ENCODE data around the gene SPRR1B. TPM values are rescaled to one million over a fixed set of nuclear protein-coding genes. Genes with fewer than 3 reads are reported as not detected.

Gene SPRR1B
- total and polyA plus RNA-seq, 2 of the 13 experiments (the other 11 are each of a cell fraction or from before 2014, with no cell fraction given), result not detected

GRCh38 chr1:153057375-153057774 is 26.4 kb downstream of the SPRR1B start, which contains the start of gene SPRR2A:
TSS of gene SPRR2A (minus strand) at chr1:153057512. CDS start at chr1:153056735, 777 bp downstream.
- no peaks in the 10 kb centered on the region for H3K9me3 ChIP-seq (ENCODE audit: low read length)
- no peak within 1 kb of the TSS for H3K4me2 ChIP-seq (ENCODE audit: low read depth, low read length)
- H3K9ac ChIP-seq (ENCODE audit: insufficient read depth, low read depth, low read length), result no peak within 1 kb of the TSS
- ChIA-PET CTCF (ENCODE audit: low intra/inter-chr PET ratio, low total read pairs) (no interaction called here), POLR2A (no interaction called here)
- H3K27me3 ChIP-seq (ENCODE audit: control insufficient read depth in 1 of 2, insufficient read depth in 2 of 2, low read length in 2 of 2), result no peaks in the 10 kb centered on the region
- TF ChIP-seq ZNF256 (CRISPR knock-in tag; conservative IDR thresholded peaks at IDR 0.05) (no peak), IRF9 (CRISPR knock-in tag; IDR thresholded peaks at IDR 0.05; ENCODE audit: borderline replicate concordance) (no peak), ZNF746 (CRISPR knock-in tag; IDR thresholded peaks at IDR 0.05) (no peak), RNF219 (CRISPR knock-in tag; IDR thresholded peaks at IDR 0.05) (no peak), HDAC1 (CRISPR knock-in tag; IDR thresholded peaks at IDR 0.05) (no peak), FOXK1 (CRISPR knock-in tag; IDR thresholded peaks at IDR 0.05; ENCODE audit: borderline replicate concordance, low read depth) (no peak), TFAP4 (IDR thresholded peaks at IDR 0.05; ENCODE audit: borderline replicate concordance, low read depth) (no peak), ZNF816 (CRISPR knock-in tag; IDR thresholded peaks at IDR 0.05; ENCODE audit: borderline replicate concordance) (no peak), SATB2 (CRISPR knock-in tag; IDR thresholded peaks at IDR 0.05) (no peak), ZNF768 (CRISPR knock-in tag; IDR thresholded peaks at IDR 0.05) (no peak), ZBTB43 (CRISPR knock-in tag; conservative IDR thresholded peaks at IDR 0.05) (no peak), MIER2 (CRISPR knock-in tag; IDR thresholded peaks at IDR 0.05) (no peak), ZMYM3 (CRISPR knock-in tag; IDR thresholded peaks at IDR 0.05) (no peak), POLR2AphosphoS2 (IDR thresholded peaks at IDR 0.05; ENCODE audit: low read depth, low read length) (no peak)
- 0% methylated on average over 2 of the region's 2 CpGs for WGBS (ENCODE audit: low lambda C conversion rate)
- FAIRE-seq (no peak), ATAC-seq (no peak), DNase-seq (ENCODE audit: low spot score) (no peak)
- H2AFZ ChIP-seq (ENCODE audit: low read length), result no peak within 1 kb of the TSS
- H3K27ac ChIP-seq (ENCODE audit: extremely low read length, insufficient read depth, low read length), result no peak within 1 kb of the TSS
- intact Hi-C loops (cut with micrococcal nuclease; ENCODE audit: unreplicated experiment), result no loop called here
- in situ Hi-C loops (cut with HindIII; ENCODE audit: extremely low pct_ligation_motif_present, low pct_unique_long_range_greater_than_20kb), result no loop called here
- H3K4me1 ChIP-seq (ENCODE audit: insufficient read depth, low read length), result no peaks in the 10 kb centered on the region
- H3K4me3 ChIP-seq (replicated peaks in 1 of 3; ENCODE audit: insufficient read depth in 1 of 3, low read depth in 2 of 3, low read length in 3 of 3), result no peak within 1 kb of the TSS
- no peaks in the 10 kb centered on the region for H3K36me3 ChIP-seq (replicated peaks in 1 of 2; ENCODE audit: control insufficient read depth in 1 of 2, insufficient read depth in 2 of 2, low read length in 2 of 2)
- no peaks in the 10 kb centered on the region for H4K20me1 ChIP-seq (ENCODE audit: insufficient read depth, low read length)
- H3K79me2 ChIP-seq (ENCODE audit: insufficient read depth, low read length), result no peaks in the 10 kb centered on the region
- no TSS peak for BruUV-seq (replicated peaks)
